Measurements from ENCODE around the gene TMC1.
A peak's percentile ranks its signal among the peaks of the same experiment; 100 is the strongest.
"Not testable (repeated sequence)": the region's sequence is repeated elsewhere in the genome, so short reads cannot be mapped to it uniquely, and the experiment has no call there.

The TMC1 gene

GRCh38 chr9:72497447-72498046 is 23.9 kb upstream of the TMC1 start:
- no peak for TF ChIP-seq CTCF (IDR thresholded peaks at IDR 0.05; ENCODE audit: insufficient read depth, low read depth, low read length, missing control alignments)
- no peak overlapping the region for H3K4me3 ChIP-seq (ENCODE audit: low read length)
- DNase-seq (ENCODE audit: low read depth) = no peak

- H3K4me3 ChIP-seq (ENCODE audit: low read length) = no peak overlapping the region
- no peak for DNase-seq (ENCODE audit: low read depth)
- TF ChIP-seq CTCF (IDR thresholded peaks at IDR 0.05; ENCODE audit: insufficient read depth, low read depth, low read length, missing control alignments) = no peak
Observed at GRCh38 chr9:72506615-72507014, 14.8 kb upstream of the TMC1 start.

GRCh38 chr9:72509053-72509452 is 12.4 kb upstream of the TMC1 start:
- peak; percentile 69 for DNase-seq (ENCODE audit: low read depth)
- no peak for TF ChIP-seq CTCF (IDR thresholded peaks at IDR 0.05; ENCODE audit: insufficient read depth, low read depth, low read length, missing control alignments)
- no peak overlapping the region for H3K4me3 ChIP-seq (ENCODE audit: low read length)

GRCh38 chr9:72509635-72510034 is 11.8 kb upstream of the TMC1 start:
- DNase-seq (ENCODE audit: low read depth) = peak; percentile 59
- no peak for TF ChIP-seq CTCF (IDR thresholded peaks at IDR 0.05; ENCODE audit: insufficient read depth, low read depth, low read length, missing control alignments)
- H3K4me3 ChIP-seq (ENCODE audit: low read length) = no peak overlapping the region

GRCh38 chr9:72521011-72521410 is 397 bp upstream of the TMC1 start:
- DNase-seq (ENCODE audit: low read depth); H3K4me3 ChIP-seq (ENCODE audit: low read length): not testable (repeated sequence)

- no peak overlapping the region for H3K4me3 ChIP-seq (ENCODE audit: low read length)
- TF ChIP-seq CTCF (IDR thresholded peaks at IDR 0.05; ENCODE audit: insufficient read depth, low read depth, low read length, missing control alignments) = no peak
- DNase-seq (ENCODE audit: low read depth) = peak; percentile 99
Observed at GRCh38 chr9:72524820-72525540, 3.6 kb downstream of the TMC1 start.

GRCh38 chr9:72526901-72527800 is 5.7 kb downstream of the TMC1 start:
- H3K4me3 ChIP-seq (ENCODE audit: low read length) = no peak overlapping the region
- peak; percentile 83 for DNase-seq (ENCODE audit: low read depth)
- TF ChIP-seq CTCF (IDR thresholded peaks at IDR 0.05; ENCODE audit: insufficient read depth, low read depth, low read length, missing control alignments) = no peak

Measured in epithelial cell of esophagus (primary cell).